ENCODE measurements around the gene TMEM253. TPM values are rescaled to one million over a fixed set of nuclear protein-coding genes. Genes with fewer than 3 reads are reported as not detected.
A peak's percentile ranks its signal among the peaks of the same experiment; 100 is the strongest.

The TMEM253 gene
- total and polyA plus RNA-seq, 8 donors: 0.16 to 4.9 (median 1.1) TPM

GRCh38 chr14:21089271-21089670 is 11.6 kb upstream of the TMEM253 start:
- 56 to 60% methylated on average over 1 of the region's 1 CpG for WGBS, 2 donors
- Histone ChIP-seq H3K27ac (no peak overlapping the region), H3K27me3 (no peaks in the 10 kb centered on the region), H3K4me3 (no peak overlapping the region), H3K36me3 (peaks cover 0 to 43% (median 0%) of the 10 kb centered on the region in 3 donors), H3K4me1 (peaks cover 0 to 3% (median 0%) of the 10 kb centered on the region in 3 donors), H3K9me3 (no peaks in the 10 kb centered on the region)
- TF ChIP-seq CTCF (IDR thresholded peaks at IDR 0.05): no peak
- intact Hi-C loops (cut with DNase I): no loop called here
- DNase-seq (no peak), FAIRE-seq (no peak), ATAC-seq (no peak)

GRCh38 chr14:21089877-21090193 is 11.0 kb upstream of the TMEM253 start:
- ATAC-seq (no peak), FAIRE-seq (no peak), DNase-seq (no peak)
- intact Hi-C loops (cut with DNase I): loop anchor here in 2 of 3 donors (5.0 kb wide), 2 partner anchors 68 to 73 kb away; no protein-coding TSS in a partner anchor
- Histone ChIP-seq H3K27me3 (no peaks in the 10 kb centered on the region), H3K27ac (no peak overlapping the region), H3K4me3 (no peak overlapping the region), H3K36me3 (peaks cover 0 to 40% (median 0%) of the 10 kb centered on the region in 3 donors), H3K9me3 (no peaks in the 10 kb centered on the region), H3K4me1 (peaks cover 0 to 3% (median 0%) of the 10 kb centered on the region in 3 donors)
- no peak for TF ChIP-seq CTCF (IDR thresholded peaks at IDR 0.05)
- 81 to 87% methylated on average over 5 of the region's 5 CpGs for WGBS, 2 donors

- peak in 2 of 4 donors; percentile 13 to 29 for TF ChIP-seq CTCF (IDR thresholded peaks at IDR 0.05)
- Histone ChIP-seq H3K4me1 (peaks cover 0 to 3% (median 0%) of the 10 kb centered on the region in 3 donors), H3K36me3 (peaks cover 0 to 35% (median 0%) of the 10 kb centered on the region in 3 donors), H3K9me3 (no peaks in the 10 kb centered on the region), H3K27ac (no peak overlapping the region), H3K4me3 (no peak overlapping the region), H3K27me3 (no peaks in the 10 kb centered on the region)
- intact Hi-C loops (cut with DNase I): loop anchor here in 2 of 3 donors (5.0 kb wide), 2 partner anchors 68 to 73 kb away; no protein-coding TSS in a partner anchor
- peak in 1 of 4 donors; percentile 9 for ATAC-seq
- peak in 2 of 6 donors; percentile 46 to 82 for DNase-seq
- 91 to 92% methylated on average over 45 of the region's 45 CpGs for WGBS, 2 donors
- no peak for FAIRE-seq
These were observed 10.5 kb upstream of the TMEM253 start for GRCh38 chr14:21090194-21090939.

- intact Hi-C loops (cut with DNase I): loop anchor here in 2 of 3 donors (5.0 kb wide), 2 partner anchors 69 to 74 kb away; no protein-coding TSS in a partner anchor
These were observed 9.8 kb upstream of the TMEM253 start for GRCh38 chr14:21090940-21091663.

More at GRCh38 chr14:21090940-21091663, 9.8 kb upstream of the TMEM253 start:
- DNase-seq: peak in 1 of 6 donors; percentile 54
- Histone ChIP-seq H3K27ac (no peak overlapping the region), H3K9me3 (no peaks in the 10 kb centered on the region), H3K27me3 (no peaks in the 10 kb centered on the region), H3K36me3 (peaks cover 0 to 27% (median 0%) of the 10 kb centered on the region in 3 donors), H3K4me3 (no peak overlapping the region), H3K4me1 (peaks cover 0 to 3% (median 0%) of the 10 kb centered on the region in 3 donors)
- ATAC-seq: no peak
- no peak for FAIRE-seq
- 91 to 93% methylated on average over 45 of the region's 45 CpGs for WGBS, 2 donors
- TF ChIP-seq CTCF (IDR thresholded peaks at IDR 0.05): no peak
